ENCODE results near the gene GRIN2D.

Gene GRIN2D

DNA sequence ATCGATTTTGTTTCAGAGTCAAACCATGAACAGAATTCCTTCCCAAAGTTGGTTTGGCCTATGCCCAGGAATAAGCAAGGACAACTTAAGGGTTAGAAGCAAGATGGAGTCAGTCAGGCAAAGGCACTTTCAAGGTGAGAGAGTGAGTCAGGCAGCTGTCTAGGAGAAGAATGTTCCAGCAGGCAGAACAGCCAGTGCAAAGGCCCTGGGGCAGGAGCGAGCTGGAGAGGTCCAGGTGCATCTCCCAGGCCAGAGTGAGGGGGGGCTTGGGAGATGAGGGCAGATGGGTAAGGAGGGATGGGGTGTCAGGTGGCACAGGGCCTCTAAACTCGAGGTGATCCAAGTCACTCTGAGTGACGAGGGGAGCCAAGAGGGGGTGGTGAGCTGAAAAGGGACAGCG, 43.1 kb downstream of the GRIN2D start:
- TF ChIP-seq CTCF (IDR thresholded peaks at IDR 0.05; ENCODE audit: low read length, missing control alignments) = no peak
- H3K4me3 ChIP-seq (replicated peaks; ENCODE audit: low read depth, low read length) = no peak overlapping the region
- no peak for DNase-seq (ENCODE audit: low read depth)

DNA sequence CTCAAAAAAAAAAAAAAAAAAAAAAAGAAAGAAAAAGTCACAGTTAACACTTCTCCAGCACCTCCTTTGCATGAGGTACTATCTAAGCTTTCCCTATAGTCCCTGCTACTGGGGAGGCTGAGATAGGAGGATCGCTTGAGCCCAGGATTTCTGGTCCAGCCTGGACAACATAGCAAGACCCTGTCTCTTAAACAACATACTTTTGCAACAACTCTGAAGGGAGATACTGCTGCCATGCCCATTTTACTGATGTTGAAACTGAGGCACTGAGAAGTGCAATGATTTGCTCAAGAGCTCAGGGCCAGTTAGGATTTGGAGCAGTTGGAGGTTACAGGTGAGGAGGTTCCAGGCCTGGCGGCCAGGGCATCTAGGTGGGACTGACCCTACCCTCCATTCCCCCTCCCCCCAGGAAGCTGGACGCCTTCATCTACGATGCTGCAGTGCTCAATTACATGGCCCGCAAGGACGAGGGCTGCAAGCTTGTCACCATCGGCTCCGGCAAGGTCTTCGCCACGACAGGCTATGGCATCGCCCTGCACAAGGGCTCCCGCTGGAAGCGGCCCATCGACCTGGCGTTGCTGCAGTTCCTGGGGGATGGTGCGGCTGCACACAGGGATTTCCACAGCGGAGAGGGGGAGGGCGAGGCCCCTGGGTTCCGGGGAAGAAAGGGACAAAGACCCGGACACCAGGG, 48.0 kb downstream of the GRIN2D start:
- DNase-seq (ENCODE audit: low read depth) = no peak
- no peak for TF ChIP-seq CTCF (IDR thresholded peaks at IDR 0.05; ENCODE audit: low read length, missing control alignments)
- H3K4me3 ChIP-seq (replicated peaks; ENCODE audit: low read depth, low read length) = no peak overlapping the region

- DNase-seq (ENCODE audit: low read depth) = no peak
- H3K4me3 ChIP-seq (replicated peaks; ENCODE audit: low read depth, low read length) = no peak overlapping the region
- TF ChIP-seq CTCF (IDR thresholded peaks at IDR 0.05; ENCODE audit: low read length, missing control alignments) = no peak
Measured at GRCh38 chr19:48442116-48443035, 48.9 kb downstream of the GRIN2D start.

DNA sequence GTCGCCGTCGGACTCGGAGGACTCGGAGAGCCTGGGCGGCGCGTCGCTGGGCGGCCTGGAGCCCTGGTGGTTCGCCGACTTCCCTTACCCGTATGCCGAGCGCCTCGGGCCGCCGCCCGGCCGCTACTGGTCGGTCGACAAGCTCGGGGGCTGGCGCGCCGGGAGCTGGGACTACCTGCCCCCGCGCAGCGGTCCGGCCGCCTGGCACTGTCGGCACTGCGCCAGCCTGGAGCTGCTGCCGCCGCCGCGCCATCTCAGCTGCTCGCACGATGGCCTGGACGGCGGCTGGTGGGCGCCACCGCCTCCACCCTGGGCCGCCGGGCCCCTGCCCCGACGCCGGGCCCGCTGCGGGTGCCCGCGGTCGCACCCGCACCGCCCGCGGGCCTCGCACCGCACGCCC, 49.8 kb downstream of the GRIN2D start:
- TF ChIP-seq CTCF (IDR thresholded peaks at IDR 0.05; ENCODE audit: low read length, missing control alignments) = no peak
- H3K4me3 ChIP-seq (replicated peaks; ENCODE audit: low read depth, low read length) = no peak overlapping the region
- no peak for DNase-seq (ENCODE audit: low read depth)

All from fibroblast of pulmonary artery (primary cell).